Endometrial microvascular endothelial cells (primary cell): ENCODE measurements around the gene OTX2. TPM values are rescaled to one million over a fixed set of nuclear protein-coding genes. Genes with fewer than 3 reads are reported as not detected.

Experiments used
- in situ Hi-C: cut with HindIII; loops from 2 replicates; pipeline ENCODE4 v1.10.0; 2017; ENCODE audit warnings: low sequenced_read_pairs, low pct_unique_long_range_greater_than_20kb; ENCODE audit errors: inconsistent ontology term
- total RNA-seq: library from RNA; depleted of rRNA; stranded (reverse); fragments of >200 nt; gene quantifications from one replicate; pipeline ENCODE4 v1.2.3, GENCODE V29; 2015; ENCODE audit errors: inconsistent ontology term

OTX2 gene
- total RNA-seq, 1 donor from 2014 or later = not detected

- in situ Hi-C loops = no loop called here
These were observed 4.3 kb upstream of the OTX2 start for GRCh38 chr14:56814519-56814959.

- in situ Hi-C loops = no loop called here
These were observed 2.9 kb upstream of the OTX2 start for GRCh38 chr14:56813143-56813551.

- in situ Hi-C loops = no loop called here
These were observed 2.3 kb upstream of the OTX2 start for GRCh38 chr14:56812364-56813141.

GRCh38 chr14:56811593-56812363, 1.5 kb upstream of the OTX2 start:
- in situ Hi-C loops = no loop called here

GRCh38 chr14:56810836-56811592, 735 bp upstream of the OTX2 start:
- in situ Hi-C loops = no loop called here

- in situ Hi-C loops = no loop called here
These were observed 771 bp downstream of the OTX2 start for GRCh38 chr14:56809270-56810146.

GRCh38 chr14:56808383-56809269, 1.7 kb downstream of the OTX2 start:
- in situ Hi-C loops = no loop called here

- in situ Hi-C loops = no loop called here
These were observed 2.2 kb downstream of the OTX2 start for GRCh38 chr14:56808110-56808382.

- in situ Hi-C loops = no loop called here
These were observed 2.7 kb downstream of the OTX2 start for GRCh38 chr14:56807386-56808109.

- in situ Hi-C loops = no loop called here
These were observed 3.5 kb downstream of the OTX2 start for GRCh38 chr14:56806760-56807159.

- in situ Hi-C loops = no loop called here
These were observed 4.1 kb downstream of the OTX2 start for GRCh38 chr14:56805992-56806727.

GRCh38 chr14:56805201-56805991, 4.9 kb downstream of the OTX2 start:
- in situ Hi-C loops = no loop called here

- in situ Hi-C loops = no loop called here
These were observed 6.3 kb downstream of the OTX2 start for GRCh38 chr14:56803816-56804535.

- in situ Hi-C loops = no loop called here
These were observed 8.4 kb downstream of the OTX2 start for GRCh38 chr14:56801920-56802319.

- in situ Hi-C loops = no loop called here
These were observed 11.0 kb downstream of the OTX2 start for GRCh38 chr14:56799343-56799645.
